T-helper 1 cell treated with Interleukin-12 subunit alpha and Interleukin-12 subunit beta and Interleukin-4 antibody, amounts not matched to agents 30 μg/mL and 1 μg/mL, for 36 hours (primary cell): Measurements from ENCODE around the gene MAPKAPK3.
"Not testable (repeated sequence)": the region's sequence is repeated elsewhere in the genome, so short reads cannot be mapped to it uniquely, and the experiment has no call there.

Source experiments
- H3K27ac Mint-ChIP-seq: one replicate; pipeline ENCODE4 v1.8.0; 2021; ENCODE audit warnings: mild to moderate bottlenecking, mixed read lengths
- H3K27me3 Mint-ChIP-seq: one replicate; pipeline ENCODE4 v1.8.0; 2021; ENCODE audit warnings: low read depth, mixed read lengths
- H3K36me3 Mint-ChIP-seq: one replicate; pipeline ENCODE4 v1.8.0; 2021; ENCODE audit warnings: low read depth, mixed read lengths
- H3K4me1 Mint-ChIP-seq: one replicate; pipeline ENCODE4 v1.8.0; 2021; ENCODE audit warnings: low read depth, mixed read lengths
- H3K4me3 Mint-ChIP-seq: one replicate; pipeline ENCODE4 v1.8.0; 2021; ENCODE audit warnings: mild to moderate bottlenecking, moderate library complexity, mixed read lengths
- H3K9me3 Mint-ChIP-seq: one replicate; pipeline ENCODE4 v1.8.0; 2021; ENCODE audit warnings: mixed read lengths

The MAPKAPK3 gene

GRCh38 chr3:50687127-50687751, 70.3 kb downstream of the MAPKAPK3 start:
- Mint-ChIP-seq H3K4me3 (no peak overlapping the region), H3K9me3 (no peaks in the 10 kb centered on the region), H3K27ac (no peak overlapping the region), H3K27me3 (peaks cover 27% of the 10 kb centered on the region), H3K4me1 (no peaks in the 10 kb centered on the region), H3K36me3 (no peaks in the 10 kb centered on the region)

DNA sequence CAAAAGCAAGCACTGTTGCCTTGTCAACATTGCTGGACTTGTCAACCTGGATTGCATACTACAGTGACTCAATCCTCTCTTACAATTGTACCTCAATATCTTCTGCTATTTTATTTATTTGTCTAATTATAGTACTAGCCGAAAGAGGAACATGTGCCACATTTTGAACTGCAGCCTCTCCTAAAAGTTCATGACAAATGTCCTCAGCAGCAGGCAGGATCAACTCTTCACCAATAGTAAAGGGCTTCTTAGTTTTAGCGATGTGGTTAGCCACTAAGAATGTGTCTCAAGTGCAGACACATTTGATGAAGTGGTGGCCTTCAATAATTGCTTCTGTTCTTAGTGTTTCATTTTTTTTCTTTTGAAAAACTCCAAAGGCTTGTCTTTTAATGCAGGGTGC, 71.0 kb downstream of the MAPKAPK3 start:
- no peaks in the 10 kb centered on the region for H3K9me3 Mint-ChIP-seq
- H3K4me1 Mint-ChIP-seq, result no peaks in the 10 kb centered on the region
- H3K27ac Mint-ChIP-seq, result no peak overlapping the region
- H3K36me3 Mint-ChIP-seq, result no peaks in the 10 kb centered on the region
- H3K27me3 Mint-ChIP-seq, result peaks cover 24% of the 10 kb centered on the region
- no peak overlapping the region for H3K4me3 Mint-ChIP-seq

DNA sequence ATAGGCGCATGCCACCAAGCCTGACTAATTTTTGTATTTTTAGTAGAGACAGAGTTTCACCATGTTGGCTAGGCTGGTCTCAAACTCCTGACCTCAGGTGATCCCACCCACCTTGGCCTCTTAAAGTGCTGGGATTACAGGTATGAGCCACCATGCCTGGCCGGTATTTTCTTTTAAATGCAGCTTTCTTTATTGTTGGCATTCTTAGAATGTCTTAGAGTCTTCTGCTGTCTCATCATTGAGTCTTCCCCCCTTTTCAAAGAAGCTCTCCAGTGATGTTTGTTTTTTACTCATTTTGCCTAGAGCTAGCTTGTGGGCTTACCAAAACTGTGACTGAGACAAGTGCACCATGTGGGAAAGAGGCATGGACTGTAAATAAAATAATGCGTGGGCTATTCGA, 71.7 kb downstream of the MAPKAPK3 start:
- H3K4me1 Mint-ChIP-seq, H3K9me3 Mint-ChIP-seq, H3K27ac Mint-ChIP-seq, H3K4me3 Mint-ChIP-seq, H3K36me3 Mint-ChIP-seq: not testable (repeated sequence)
- H3K27me3 Mint-ChIP-seq, result peaks cover 18% of the 10 kb centered on the region

GRCh38 chr3:50689558-50689957, 72.6 kb downstream of the MAPKAPK3 start:
- Mint-ChIP-seq H3K9me3 (no peaks in the 10 kb centered on the region), H3K27ac (no peak overlapping the region), H3K4me3 (no peak overlapping the region), H3K36me3 (no peaks in the 10 kb centered on the region), H3K27me3 (peaks cover 9% of the 10 kb centered on the region), H3K4me1 (no peaks in the 10 kb centered on the region)

GRCh38 chr3:50695031-50695430, 78.1 kb downstream of the MAPKAPK3 start:
- no peak overlapping the region for H3K4me3 Mint-ChIP-seq
- no peaks in the 10 kb centered on the region for H3K27me3 Mint-ChIP-seq
- H3K4me1 Mint-ChIP-seq, result no peaks in the 10 kb centered on the region
- H3K27ac Mint-ChIP-seq, result no peak overlapping the region
- no peaks in the 10 kb centered on the region for H3K36me3 Mint-ChIP-seq
- peaks cover 13% of the 10 kb centered on the region for H3K9me3 Mint-ChIP-seq

DNA sequence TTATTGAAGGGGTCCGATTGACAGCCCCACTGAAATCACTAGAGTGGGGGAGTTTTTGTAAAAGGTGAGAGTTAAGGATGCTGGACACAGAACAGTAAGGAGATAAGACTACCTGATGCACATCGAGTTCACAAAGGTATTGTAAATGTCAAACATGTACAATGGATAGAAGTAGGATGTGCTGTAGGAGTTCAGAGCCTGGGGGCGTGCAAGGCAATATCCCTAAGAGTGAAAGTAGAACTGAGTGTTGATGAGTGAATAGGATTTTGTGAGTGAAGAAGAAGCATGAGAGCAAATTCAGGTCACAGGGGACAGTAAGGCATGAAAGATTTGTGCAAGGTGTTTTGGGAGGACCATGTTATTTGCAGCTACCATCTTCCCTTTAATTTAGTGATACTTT, 79.3 kb downstream of the MAPKAPK3 start:
- H3K27me3 Mint-ChIP-seq, result no peaks in the 10 kb centered on the region
- no peaks in the 10 kb centered on the region for H3K36me3 Mint-ChIP-seq
- H3K4me3 Mint-ChIP-seq, result no peak overlapping the region
- peaks cover 13% of the 10 kb centered on the region for H3K9me3 Mint-ChIP-seq
- H3K27ac Mint-ChIP-seq, result no peak overlapping the region
- H3K4me1 Mint-ChIP-seq, result no peaks in the 10 kb centered on the region

- no peaks in the 10 kb centered on the region for H3K36me3 Mint-ChIP-seq
- peaks cover 13% of the 10 kb centered on the region for H3K9me3 Mint-ChIP-seq
- no peak overlapping the region for H3K4me3 Mint-ChIP-seq
- no peaks in the 10 kb centered on the region for H3K4me1 Mint-ChIP-seq
- no peak overlapping the region for H3K27ac Mint-ChIP-seq
- H3K27me3 Mint-ChIP-seq, result no peaks in the 10 kb centered on the region
Observed at GRCh38 chr3:50698269-50698668, 81.3 kb downstream of the MAPKAPK3 start.
